Thyroid gland (tissue), 4 donors: ENCODE measurements around the gene ZNF730. TPM values are rescaled to one million over a fixed set of nuclear protein-coding genes. Genes with fewer than 3 reads are reported as not detected.

Experiments
- DNase-seq, 2 donors: peaks; one replicate each; pipeline ENCODE4 v3.0.0-alpha.2; 2019
- H3K27ac ChIP-seq, 3 donors: fragments of 200-600 bp; sonication (generic); 1 replicate in 2 of 3; 2 replicates in 1 of 3; pipeline ENCODE4 v1.5.1; 2016 to 2019; ENCODE audit warnings: mild to moderate bottlenecking in 1 of 3, moderate library complexity in 1 of 3
- H3K27me3 ChIP-seq: fragments of 200-600 bp; sonication (generic); one replicate; pipeline ENCODE4 v1.5.1; 2019
- H3K36me3 ChIP-seq, 2 donors: fragments of 200-600 bp; sonication (generic); one replicate each; pipeline ENCODE4 v1.5.1; 2016 to 2019
- H3K4me1 ChIP-seq, 2 donors: fragments of 200-600 bp; sonication (generic); one replicate each; pipeline ENCODE4 v1.5.1; 2017 to 2019
- H3K4me3 ChIP-seq, 3 donors: fragments of 200-600 bp; sonication (generic); replicated peaks in 1 of 3; 1 replicate in 2 of 3; 2 replicates in 1 of 3; pipeline ENCODE4 v1.5.1; 2016; ENCODE audit warnings: mild to moderate bottlenecking in 1 of 3
- H3K9me3 ChIP-seq: fragments of 200-600 bp; sonication (generic); one replicate; pipeline ENCODE4 v1.5.1; 2017
- POLR2A ChIP-seq, 2 donors: fragments of 450-650 bp; IDR thresholded peaks; one replicate each; pipeline ENCODE4 v1.6.1; 2017; ENCODE audit warnings: antibody characterized with exemption in 2 of 2, mild to moderate bottlenecking in 2 of 2, moderate library complexity in 1 of 2
- WGBS, 2 donors: methylation state at CpG; one replicate each; pipeline ENCODE4 v1.1.5; 2017; 5-methylcytosine and 5-hydroxymethylcytosine counted together
- intact Hi-C: fragments of 100-400 bp; cut with DNase I; formaldehyde crosslinking; loops from one replicate; pipeline ENCODE4 v1.15.1; 2023
- total RNA-seq, 4 donors: library from RNA; depleted of rRNA; stranded (reverse); fragments of >200 nt; gene quantifications; one replicate each; pipeline ENCODE4 v1.2.3, GENCODE V29; 2016
- TF ChIP-seq, protein P1 (sequence below), 6 experiments: fragments of 200-600 bp in 3 of 6; fragments of 450-650 bp in 3 of 6; sonication (generic) in 3 of 6; IDR thresholded peaks; one replicate each; pipeline ENCODE4 v1.5.1; 2016 to 2019; ENCODE audit warnings: antibody characterized with exemption in 6 of 6, mild to moderate bottlenecking in 2 of 6, inconsistent platforms in 1 of 6, moderate library complexity in 1 of 6

Gene ZNF730
- total RNA-seq, 4 donors from 2014 or later: 0.20 to 4.1 (median 0.56) TPM; not detected in 1

DNA sequence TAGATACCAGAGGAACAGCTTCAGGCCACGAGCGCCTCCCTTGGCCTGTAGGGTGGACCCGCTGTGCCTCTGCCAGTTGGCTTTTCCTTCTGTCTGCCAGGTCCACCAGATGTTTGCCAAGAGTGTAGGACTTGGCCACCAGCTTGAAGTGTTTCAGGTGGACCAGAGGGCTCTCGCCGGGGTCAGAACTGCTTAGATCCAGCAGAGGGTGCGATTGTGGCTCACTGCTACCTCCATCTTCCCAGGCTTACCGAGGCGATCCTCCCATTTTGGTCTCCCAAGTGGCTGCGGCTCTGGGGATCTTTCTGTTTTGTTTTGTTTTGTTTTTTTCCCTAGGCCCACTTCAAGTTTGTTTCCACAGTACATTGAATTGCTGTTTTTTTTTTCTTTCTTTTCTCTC, 23.0 kb upstream of the ZNF730 start:
- H3K9me3 ChIP-seq: no peaks in the 10 kb centered on the region
- no peak for TF ChIP-seq POLR2A (IDR thresholded peaks at IDR 0.05)
- TF ChIP-seq, protein P1, sequence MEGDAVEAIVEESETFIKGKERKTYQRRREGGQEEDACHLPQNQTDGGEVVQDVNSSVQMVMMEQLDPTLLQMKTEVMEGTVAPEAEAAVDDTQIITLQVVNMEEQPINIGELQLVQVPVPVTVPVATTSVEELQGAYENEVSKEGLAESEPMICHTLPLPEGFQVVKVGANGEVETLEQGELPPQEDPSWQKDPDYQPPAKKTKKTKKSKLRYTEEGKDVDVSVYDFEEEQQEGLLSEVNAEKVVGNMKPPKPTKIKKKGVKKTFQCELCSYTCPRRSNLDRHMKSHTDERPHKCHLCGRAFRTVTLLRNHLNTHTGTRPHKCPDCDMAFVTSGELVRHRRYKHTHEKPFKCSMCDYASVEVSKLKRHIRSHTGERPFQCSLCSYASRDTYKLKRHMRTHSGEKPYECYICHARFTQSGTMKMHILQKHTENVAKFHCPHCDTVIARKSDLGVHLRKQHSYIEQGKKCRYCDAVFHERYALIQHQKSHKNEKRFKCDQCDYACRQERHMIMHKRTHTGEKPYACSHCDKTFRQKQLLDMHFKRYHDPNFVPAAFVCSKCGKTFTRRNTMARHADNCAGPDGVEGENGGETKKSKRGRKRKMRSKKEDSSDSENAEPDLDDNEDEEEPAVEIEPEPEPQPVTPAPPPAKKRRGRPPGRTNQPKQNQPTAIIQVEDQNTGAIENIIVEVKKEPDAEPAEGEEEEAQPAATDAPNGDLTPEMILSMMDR (IDR thresholded peaks at IDR 0.05): no peak
- no peak overlapping the region for H3K27ac ChIP-seq
- intact Hi-C loops: no loop called here
- H3K36me3 ChIP-seq: no peaks in the 10 kb centered on the region
- no peaks in the 10 kb centered on the region for H3K4me1 ChIP-seq
- no peaks in the 10 kb centered on the region for H3K27me3 ChIP-seq
- DNase-seq: no peak
- H3K4me3 ChIP-seq: no peak overlapping the region
- WGBS, 2 donors: 89 to 90% methylated on average over 7 to 8 of the region's 9 CpGs

DNA sequence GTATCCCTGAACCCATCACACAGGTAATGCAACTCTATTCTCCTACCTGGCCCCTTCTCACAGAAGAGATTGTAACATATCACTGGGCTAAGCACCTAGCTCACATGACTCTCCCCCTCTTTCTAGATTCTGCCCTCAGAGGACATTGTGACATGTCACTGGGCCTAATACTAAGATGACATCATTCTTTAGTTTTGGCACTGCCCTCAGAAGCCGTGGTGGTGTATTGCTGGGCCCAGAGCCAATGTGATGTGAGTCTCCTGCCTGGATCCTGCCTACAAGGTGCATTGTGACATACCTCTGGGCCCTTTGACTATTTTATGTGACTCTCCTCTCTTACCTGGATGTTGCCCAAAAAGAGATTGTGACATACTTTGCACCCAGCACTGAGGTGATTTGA, 21.4 kb upstream of the ZNF730 start:
- intact Hi-C loops: no loop called here
- no peaks in the 10 kb centered on the region for H3K27me3 ChIP-seq
- 43 to 82% methylated on average over 1 of the region's 1 CpG for WGBS, 2 donors
- TF ChIP-seq, protein P1 (IDR thresholded peaks at IDR 0.05): no peak
- TF ChIP-seq POLR2A (IDR thresholded peaks at IDR 0.05): no peak
- H3K27ac ChIP-seq: no peak overlapping the region
- no peak overlapping the region for H3K4me3 ChIP-seq
- no peak for DNase-seq
- H3K4me1 ChIP-seq: no peaks in the 10 kb centered on the region
- no peaks in the 10 kb centered on the region for H3K9me3 ChIP-seq
- H3K36me3 ChIP-seq: no peaks in the 10 kb centered on the region

DNA sequence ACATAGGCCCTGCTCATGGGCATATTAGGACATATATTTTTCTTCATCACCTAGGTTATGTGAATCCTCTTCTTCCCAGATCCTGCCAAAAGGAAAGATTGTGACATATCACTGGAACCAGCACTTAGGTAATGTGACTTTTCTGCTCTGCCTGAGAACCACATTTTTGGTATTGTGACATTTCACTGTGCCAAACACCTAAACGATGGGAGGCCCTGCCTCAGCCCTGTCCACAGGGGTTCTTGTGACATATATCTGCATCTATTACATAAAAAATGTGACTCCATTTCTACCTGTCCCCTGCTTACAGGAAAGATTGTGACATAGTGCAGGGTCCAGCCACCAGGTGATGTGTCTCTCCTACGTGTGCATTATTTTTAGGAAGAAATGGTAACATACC, 18.5 kb upstream of the ZNF730 start:
- no peaks in the 10 kb centered on the region for H3K4me1 ChIP-seq
- DNase-seq: no peak
- H3K4me3 ChIP-seq: no peak overlapping the region
- H3K27ac ChIP-seq: no peak overlapping the region
- no peaks in the 10 kb centered on the region for H3K36me3 ChIP-seq
- no peak for TF ChIP-seq POLR2A (IDR thresholded peaks at IDR 0.05)
- TF ChIP-seq, protein P1 (IDR thresholded peaks at IDR 0.05): no peak
- WGBS, 2 donors: 90 to 97% methylated on average over 2 of the region's 2 CpGs
- intact Hi-C loops: no loop called here
- no peaks in the 10 kb centered on the region for H3K9me3 ChIP-seq
- no peaks in the 10 kb centered on the region for H3K27me3 ChIP-seq

DNA sequence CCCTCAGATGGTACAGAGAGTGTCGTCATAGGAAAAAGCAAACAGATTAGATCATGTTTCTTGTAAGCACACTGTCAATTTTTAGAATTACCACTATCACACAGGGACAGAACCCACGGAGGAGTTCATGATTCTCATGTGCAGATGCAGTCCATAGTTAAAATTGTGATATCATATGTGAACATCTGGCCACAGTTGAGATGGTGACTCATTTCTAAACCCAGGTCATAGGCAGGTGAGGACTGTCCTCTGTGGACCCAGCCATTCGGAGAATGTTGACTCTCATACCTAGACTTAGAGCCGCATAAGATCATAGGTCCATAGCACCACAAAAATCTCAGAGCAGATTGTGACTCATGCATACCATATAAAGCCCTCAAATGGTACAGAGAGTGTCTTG, 17.8 kb upstream of the ZNF730 start:
- Histone ChIP-seq H3K4me3 (no peak overlapping the region), H3K36me3 (no peaks in the 10 kb centered on the region), H3K27me3 (no peaks in the 10 kb centered on the region), H3K27ac (no peak overlapping the region), H3K4me1 (no peaks in the 10 kb centered on the region), H3K9me3 (no peaks in the 10 kb centered on the region)
- 91 to 97% methylated on average over 4 of the region's 4 CpGs for WGBS, 2 donors
- intact Hi-C loops: no loop called here
- no peak for TF ChIP-seq POLR2A (IDR thresholded peaks at IDR 0.05)
- TF ChIP-seq, protein P1 (IDR thresholded peaks at IDR 0.05): no peak
- no peak for DNase-seq

DNA sequence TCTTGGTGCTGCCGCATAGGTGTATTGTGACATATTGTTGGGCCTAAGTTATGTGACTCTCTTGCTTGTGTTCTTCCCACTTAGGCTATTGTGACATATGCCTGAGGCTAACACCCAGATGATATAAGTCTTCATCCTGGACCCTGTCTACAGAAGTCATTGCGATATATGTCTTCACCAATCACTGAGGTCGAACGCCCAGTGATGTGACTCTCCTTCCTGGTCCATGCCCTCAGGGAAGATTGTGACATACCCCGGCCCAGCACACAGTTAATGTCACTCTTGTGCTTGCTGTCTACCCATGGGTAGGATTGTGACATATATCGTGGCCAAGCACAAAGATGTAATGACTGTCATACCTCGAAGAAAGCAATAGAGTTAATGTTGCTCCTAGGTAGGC, 16.9 kb upstream of the ZNF730 start:
- H3K27me3 ChIP-seq: no peaks in the 10 kb centered on the region
- WGBS, 2 donors: 97 to 99% methylated on average over 7 of the region's 7 CpGs
- H3K4me1 ChIP-seq: no peaks in the 10 kb centered on the region
- H3K9me3 ChIP-seq: no peaks in the 10 kb centered on the region
- intact Hi-C loops: no loop called here
- H3K27ac ChIP-seq: no peak overlapping the region
- TF ChIP-seq, protein P1 (IDR thresholded peaks at IDR 0.05): no peak
- TF ChIP-seq POLR2A (IDR thresholded peaks at IDR 0.05): no peak
- no peaks in the 10 kb centered on the region for H3K36me3 ChIP-seq
- no peak overlapping the region for H3K4me3 ChIP-seq
- DNase-seq: no peak
